Measurements from ENCODE around the gene SLC6A20.

DNA sequence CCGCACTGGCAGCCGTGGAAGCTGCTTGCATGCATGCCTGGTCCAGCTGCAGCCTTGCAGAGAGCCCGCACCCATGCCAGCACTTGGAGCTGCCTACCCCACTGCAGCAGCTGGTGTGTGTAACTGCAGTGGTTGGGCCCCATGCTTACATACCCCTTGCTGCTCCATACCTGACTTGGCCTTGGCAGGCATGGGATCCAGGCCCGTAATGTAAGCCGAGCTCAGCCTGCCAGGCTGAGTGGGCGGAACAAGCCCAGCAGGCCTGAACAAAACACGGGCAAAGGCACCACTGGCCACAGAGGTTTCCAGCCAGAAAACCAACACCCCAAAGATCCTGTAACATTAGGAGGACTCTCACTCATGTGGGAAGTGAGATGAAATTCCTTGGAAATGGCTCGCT lies 48.3 kb downstream of the SLC6A20 start:
- no peak for TF ChIP-seq EZH2 (IDR thresholded peaks at IDR 0.05; ENCODE audit: borderline replicate concordance, low read depth, low read length, severe bottlenecking)
- TF ChIP-seq, protein P1, sequence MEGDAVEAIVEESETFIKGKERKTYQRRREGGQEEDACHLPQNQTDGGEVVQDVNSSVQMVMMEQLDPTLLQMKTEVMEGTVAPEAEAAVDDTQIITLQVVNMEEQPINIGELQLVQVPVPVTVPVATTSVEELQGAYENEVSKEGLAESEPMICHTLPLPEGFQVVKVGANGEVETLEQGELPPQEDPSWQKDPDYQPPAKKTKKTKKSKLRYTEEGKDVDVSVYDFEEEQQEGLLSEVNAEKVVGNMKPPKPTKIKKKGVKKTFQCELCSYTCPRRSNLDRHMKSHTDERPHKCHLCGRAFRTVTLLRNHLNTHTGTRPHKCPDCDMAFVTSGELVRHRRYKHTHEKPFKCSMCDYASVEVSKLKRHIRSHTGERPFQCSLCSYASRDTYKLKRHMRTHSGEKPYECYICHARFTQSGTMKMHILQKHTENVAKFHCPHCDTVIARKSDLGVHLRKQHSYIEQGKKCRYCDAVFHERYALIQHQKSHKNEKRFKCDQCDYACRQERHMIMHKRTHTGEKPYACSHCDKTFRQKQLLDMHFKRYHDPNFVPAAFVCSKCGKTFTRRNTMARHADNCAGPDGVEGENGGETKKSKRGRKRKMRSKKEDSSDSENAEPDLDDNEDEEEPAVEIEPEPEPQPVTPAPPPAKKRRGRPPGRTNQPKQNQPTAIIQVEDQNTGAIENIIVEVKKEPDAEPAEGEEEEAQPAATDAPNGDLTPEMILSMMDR (IDR thresholded peaks at IDR 0.05; ENCODE audit: borderline replicate concordance, extremely low read depth, low read length, poor library complexity, severe bottlenecking) = no peak
